ENCODE results near the gene PUDP.

Gene PUDP

DNA sequence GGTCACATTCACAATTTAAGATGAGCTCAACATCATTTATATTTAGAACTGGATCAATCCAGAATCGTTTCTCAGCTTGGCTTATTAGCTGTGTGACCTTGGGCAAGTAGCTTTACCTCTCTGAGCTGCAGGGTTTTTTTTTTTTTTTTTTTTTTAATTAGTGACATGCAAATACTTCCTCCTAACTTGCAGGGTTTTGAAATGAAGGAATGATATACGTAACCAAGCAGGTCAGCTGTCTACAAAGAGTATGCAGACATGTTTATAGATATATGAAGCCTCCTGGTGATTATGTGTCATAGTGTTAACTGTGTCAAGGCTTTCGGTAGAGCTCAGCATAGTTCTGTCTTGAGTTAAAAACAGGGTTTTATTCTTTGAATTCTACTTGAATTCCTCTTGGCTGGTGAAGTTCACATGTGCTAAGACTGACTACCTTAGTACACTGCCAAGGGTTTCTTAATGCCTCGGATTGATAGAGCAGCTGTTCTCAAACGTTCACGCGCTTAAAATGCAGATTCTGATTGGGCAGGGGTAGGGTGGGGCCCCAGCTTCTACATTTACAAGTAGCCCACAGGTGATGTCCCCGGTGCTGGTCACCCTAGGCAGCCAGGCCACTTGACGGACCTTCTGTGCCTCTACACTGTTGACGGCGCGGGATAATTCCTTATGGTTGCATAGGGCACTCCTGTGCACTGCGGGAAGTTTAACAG, 1.1 kb downstream of the PUDP start:
- DNase-seq (ENCODE audit: low read depth, low spot score), result no peak

DNA sequence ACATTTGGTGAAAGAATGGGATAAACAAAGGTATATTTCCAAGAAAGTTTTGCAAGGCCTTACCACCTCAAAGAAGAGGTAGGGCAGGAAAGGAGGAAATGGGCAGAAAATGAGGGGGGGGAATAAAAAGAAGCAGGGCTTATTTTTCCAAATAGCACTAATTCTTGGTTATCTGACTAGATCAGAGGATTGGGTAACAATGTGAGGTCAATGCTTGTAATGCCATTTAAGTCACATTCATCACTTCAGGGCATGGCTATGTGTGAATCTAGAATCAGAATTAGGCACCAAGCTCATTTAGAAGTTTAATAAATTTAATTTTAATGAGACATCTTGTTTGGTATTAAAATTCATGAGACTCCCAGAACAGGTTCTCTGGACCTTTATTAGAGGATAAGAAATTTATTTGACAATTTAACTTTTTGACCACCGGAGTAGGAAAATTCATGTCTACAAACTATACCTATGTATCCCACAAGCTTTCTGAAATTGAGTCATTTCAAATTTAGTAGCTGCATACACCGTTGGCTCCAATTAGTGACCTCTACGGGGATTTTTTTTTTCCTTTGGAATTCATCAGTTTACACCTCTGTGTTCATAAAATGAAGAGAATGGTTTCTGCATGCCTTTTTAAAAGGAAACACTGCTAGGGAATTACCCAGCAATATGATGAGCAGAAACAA, 1.8 kb downstream of the PUDP start:
- no peak for DNase-seq (ENCODE audit: low read depth, low spot score)

DNA sequence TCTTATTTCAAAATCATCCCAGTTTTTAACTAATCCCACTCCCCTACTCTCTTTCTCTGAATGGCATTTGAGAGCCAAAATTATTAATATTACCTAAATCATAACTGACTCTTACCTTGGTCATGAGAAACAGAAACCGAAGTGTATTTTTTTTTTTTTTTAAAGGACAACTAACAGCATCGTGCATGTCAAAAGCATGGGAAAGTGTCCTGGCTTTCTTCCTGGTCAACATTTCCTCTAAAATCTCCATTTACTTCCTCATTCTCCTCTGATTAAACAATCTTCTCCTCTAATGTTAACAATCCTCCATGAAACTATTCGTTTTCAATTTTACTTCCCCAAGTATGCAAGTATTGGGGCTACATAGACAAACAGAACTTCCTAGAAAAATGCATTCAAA, 2.5 kb downstream of the PUDP start:
- no peak for DNase-seq (ENCODE audit: low read depth, low spot score)

GRCh38 chrX:7143941-7144525, 3.9 kb downstream of the PUDP start:
- DNase-seq (ENCODE audit: low read depth, low spot score), result no peak

- no peak for DNase-seq (ENCODE audit: low read depth, low spot score)
Observed at GRCh38 chrX:7143076-7143475, 4.9 kb downstream of the PUDP start.

DNA sequence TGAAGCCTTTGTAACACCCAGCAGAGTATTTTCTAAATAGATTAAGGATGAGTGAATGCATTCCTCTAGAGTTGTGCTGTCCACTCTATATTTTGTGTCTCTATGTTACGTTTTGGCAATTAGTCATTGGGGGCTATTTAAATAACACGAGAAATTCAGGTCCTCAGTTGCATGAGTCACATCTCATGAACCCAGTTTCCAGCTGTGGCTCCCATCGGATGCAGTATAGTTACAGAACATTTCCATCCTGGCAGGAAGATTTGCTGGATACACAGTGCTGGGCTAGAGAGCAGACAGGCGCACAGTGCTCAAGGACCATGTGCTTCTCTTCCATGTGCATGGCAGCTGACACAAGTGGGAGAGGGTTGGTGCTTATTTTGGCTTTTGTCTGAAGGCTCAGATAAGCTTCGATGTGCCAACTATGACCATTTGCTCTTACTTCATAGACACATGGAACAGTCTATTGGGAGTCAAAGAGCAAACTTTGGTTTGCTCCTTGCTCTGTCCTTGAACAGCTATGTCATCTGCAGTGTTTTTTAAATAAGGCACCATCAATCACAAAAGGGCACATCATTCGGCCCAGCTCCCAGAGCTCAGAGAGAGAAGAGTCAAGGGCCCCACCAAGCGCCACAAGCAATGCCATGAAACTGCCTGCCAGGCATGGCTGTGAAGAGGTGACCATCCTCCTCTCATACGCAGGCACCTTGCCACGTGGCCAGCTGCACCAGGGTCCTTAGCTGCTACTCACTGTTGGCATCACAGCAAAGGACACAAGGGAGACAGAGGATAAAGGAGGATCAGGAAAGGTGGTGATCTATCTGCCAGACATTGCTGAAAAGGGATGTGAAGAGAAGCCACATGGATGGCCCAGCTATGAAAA, 8.5 kb downstream of the PUDP start:
- peak; percentile 70 for DNase-seq (ENCODE audit: low read depth, low spot score)

DNA sequence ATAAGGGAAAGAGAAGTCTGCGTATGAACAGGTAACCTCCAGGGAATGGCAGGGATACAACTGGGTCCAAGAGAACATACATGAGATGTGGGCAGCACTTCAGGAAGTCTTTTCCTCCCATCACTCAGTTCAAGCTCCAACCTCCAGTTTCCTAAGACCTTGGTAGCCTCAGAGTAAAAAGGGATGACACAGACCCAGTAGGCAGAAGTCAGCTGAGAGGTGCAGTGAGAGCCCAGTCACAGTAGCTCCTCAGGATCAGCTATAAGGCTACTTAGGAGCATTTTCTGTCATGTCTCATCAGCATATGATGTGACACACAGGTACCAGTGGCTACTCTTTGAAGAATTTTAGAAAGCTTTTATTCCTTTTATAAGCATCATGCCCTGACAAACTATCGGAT, 13.0 kb downstream of the PUDP start:
- no peak for DNase-seq (ENCODE audit: low read depth, low spot score)

DNA sequence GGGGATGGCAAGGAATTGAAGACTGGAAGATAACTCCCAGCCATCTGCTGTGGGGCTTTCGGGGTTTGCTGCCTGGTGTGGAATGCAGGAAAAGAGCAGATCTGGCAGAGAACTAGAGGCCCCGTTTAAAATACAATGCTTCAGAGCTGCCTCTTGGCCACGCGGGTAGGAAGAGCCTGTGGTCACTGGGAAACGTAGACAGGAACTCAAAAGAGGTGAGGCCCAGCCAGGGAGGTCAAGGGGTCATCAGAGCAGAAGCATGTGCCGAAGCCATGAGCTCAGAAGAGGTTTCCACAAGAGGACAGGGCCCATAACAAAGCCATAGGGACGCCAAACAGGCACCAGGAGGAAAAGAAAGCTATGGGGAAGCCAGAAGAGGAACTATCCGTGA, 14.9 kb downstream of the PUDP start:
- DNase-seq (ENCODE audit: low read depth, low spot score), result no peak

DNA sequence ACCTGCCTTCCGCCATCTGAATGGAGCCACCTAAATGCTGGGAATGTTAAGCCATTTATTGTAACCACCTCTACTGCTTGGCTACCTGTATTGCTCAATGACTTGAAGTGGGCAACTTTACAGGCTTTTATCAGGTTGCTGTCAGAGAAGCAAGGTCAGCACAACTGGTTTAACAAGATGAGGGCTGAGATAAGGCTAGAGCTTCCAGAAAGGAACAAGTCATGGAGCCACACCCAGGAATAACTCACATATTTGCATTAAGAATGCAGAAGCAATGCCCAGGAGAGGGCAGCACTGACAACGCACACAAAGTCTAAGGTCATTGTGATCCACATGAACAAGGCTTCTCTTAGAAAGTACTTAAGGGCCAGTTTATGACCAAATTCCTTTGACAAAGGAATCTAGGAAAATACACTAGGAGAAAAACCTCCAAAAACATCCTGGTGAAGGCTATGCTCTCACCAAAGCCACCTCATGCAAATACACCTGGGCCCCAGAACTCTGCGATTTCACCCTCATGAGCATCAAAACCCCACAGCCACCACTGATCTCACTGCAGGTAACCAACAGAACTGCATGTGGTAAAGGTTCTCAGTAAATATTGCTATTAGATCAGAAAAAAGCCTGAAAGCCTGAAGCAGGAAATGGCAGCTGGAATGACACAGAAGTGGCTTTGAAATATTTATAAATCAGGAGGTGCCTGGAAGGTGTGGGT, 15.5 kb downstream of the PUDP start:
- DNase-seq (ENCODE audit: low read depth, low spot score), result no peak

DNA sequence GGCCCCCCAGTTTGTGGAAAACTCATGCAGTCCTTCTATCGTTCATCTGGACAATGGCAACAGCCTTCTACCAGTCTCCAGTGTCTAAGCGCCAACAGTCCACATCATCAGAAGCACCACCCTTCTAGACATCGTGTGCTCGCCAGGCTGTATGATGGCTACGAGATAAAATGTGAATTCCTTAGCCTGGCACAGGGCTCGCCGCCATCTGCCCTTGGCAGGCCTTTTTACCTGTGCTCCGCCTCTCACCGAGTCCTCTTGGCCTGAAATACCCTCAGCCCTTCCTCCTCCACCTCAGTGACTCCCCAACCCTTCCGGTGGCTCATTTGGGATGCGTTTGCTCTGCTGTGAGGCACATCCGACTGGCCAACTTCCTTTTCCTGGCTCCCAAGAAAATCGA, 16.3 kb downstream of the PUDP start:
- DNase-seq (ENCODE audit: low read depth, low spot score), result no peak

DNA sequence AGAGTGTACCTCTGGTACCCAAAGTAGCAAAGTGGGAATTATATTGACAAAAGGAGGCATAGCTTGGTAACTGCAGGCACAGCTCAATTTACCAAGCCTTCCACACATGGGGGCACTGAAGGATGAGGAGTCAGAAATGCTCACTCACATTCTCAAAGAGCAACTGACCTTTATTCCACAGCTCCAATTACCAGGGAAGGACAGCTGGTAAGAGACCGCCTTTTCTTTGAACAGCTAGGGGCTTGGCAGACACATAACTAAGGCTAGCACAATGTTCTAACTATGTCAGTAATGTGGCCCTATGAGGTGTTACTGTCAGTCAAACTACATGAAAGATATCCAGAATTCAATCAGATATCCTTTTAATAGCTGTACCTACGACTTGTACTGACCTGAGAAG, 20.9 kb downstream of the PUDP start:
- DNase-seq (ENCODE audit: low read depth, low spot score), result no peak

GRCh38 chrX:7120878-7121219, 27.1 kb downstream of the PUDP start:
- no peak for DNase-seq (ENCODE audit: low read depth, low spot score)

GRCh38 chrX:7119950-7120877, 27.7 kb downstream of the PUDP start:
- peak; percentile 52 for DNase-seq (ENCODE audit: low read depth, low spot score)

DNA sequence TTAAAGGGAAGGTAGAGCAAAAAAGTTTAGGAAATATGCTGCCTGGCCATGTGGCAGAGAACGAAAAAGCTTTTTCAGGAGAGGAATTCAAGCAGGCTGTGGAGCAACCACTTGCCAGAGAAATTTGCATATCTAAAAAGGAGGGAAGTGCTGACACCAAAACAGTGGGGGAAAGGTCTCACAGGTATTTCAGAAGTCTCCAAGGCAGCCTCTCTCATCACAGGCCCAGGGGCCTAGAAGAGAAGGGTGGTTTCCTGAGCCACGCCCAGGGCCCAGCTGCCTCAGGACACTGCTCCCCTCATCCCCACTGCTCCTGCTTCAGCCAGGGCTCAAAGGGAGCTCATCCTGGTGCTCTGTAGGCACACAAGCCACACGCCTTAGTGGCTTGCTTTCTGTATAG, 30.4 kb downstream of the PUDP start:
- DNase-seq (ENCODE audit: low read depth, low spot score), result no peak

GRCh38 chrX:7116081-7116480, 31.9 kb downstream of the PUDP start:
- DNase-seq (ENCODE audit: low read depth, low spot score), result no peak

- DNase-seq (ENCODE audit: low read depth, low spot score), result no peak
Observed at GRCh38 chrX:7115557-7115956, 32.4 kb downstream of the PUDP start.

GRCh38 chrX:7112071-7112470, 35.9 kb downstream of the PUDP start:
- no peak for DNase-seq (ENCODE audit: low read depth, low spot score)

- DNase-seq (ENCODE audit: low read depth, low spot score), result no peak
Observed at GRCh38 chrX:7111518-7111917, 36.4 kb downstream of the PUDP start.

- DNase-seq (ENCODE audit: low read depth, low spot score), result no peak
Observed at GRCh38 chrX:7110821-7111276, 37.1 kb downstream of the PUDP start.

Measured in smooth muscle cell of the brain vasculature (primary cell).